Smooth muscle cell (in vitro differentiated cells): ENCODE measurements around the gene EMC9. TPM values are rescaled to one million over a fixed set of nuclear protein-coding genes. Genes with fewer than 3 reads are reported as not detected.

Experiments
- DNase-seq: peaks from one replicate; lab custom pipeline; 2025; ENCODE audit not compliant: unreplicated experiment; lab: John Stamatoyannopoulos, UW
- H2AFZ ChIP-seq: fragments of 200-600 bp; sonication (generic); 2 replicates; pipeline ENCODE4 v1.6.0; 2016; ENCODE audit warnings: antibody characterized with exemption, low read depth, mild to moderate bottlenecking
- H3F3A ChIP-seq: fragments of 200-600 bp; sonication (generic); 2 replicates; pipeline ENCODE4 v1.6.0; 2017; ENCODE audit warnings: antibody characterized with exemption, low read depth
- H3K27ac ChIP-seq: fragments of 200-600 bp; sonication (generic); 2 replicates; pipeline ENCODE4 v1.5.1; 2016; ENCODE audit warnings: low read depth, mild to moderate bottlenecking
- H3K27me3 ChIP-seq: fragments of 200-600 bp; sonication (generic); 2 replicates; pipeline ENCODE4 v1.6.1; 2016; ENCODE audit warnings: low read depth, mild to moderate bottlenecking
- H3K36me3 ChIP-seq: fragments of 200-600 bp; sonication (generic); 2 replicates; pipeline ENCODE4 v1.5.1; 2016; ENCODE audit warnings: low read depth
- H3K4me1 ChIP-seq: fragments of 200-600 bp; sonication (generic); 2 replicates; pipeline ENCODE4 v1.5.1; 2016; ENCODE audit warnings: low read depth
- H3K4me2 ChIP-seq: fragments of 200-600 bp; sonication (generic); 2 replicates; pipeline ENCODE4 v1.6.0; 2016; ENCODE audit warnings: mild to moderate bottlenecking
- H3K4me3 ChIP-seq: fragments of 200-600 bp; sonication (generic); 2 replicates; pipeline ENCODE4 v1.5.1; 2016; ENCODE audit warnings: mild to moderate bottlenecking
- H3K79me2 ChIP-seq: fragments of 200-600 bp; sonication (generic); 2 replicates; pipeline ENCODE4 v1.6.0; 2016; ENCODE audit warnings: low read depth, mild to moderate bottlenecking
- H3K9ac ChIP-seq: fragments of 200-600 bp; sonication (generic); 2 replicates; pipeline ENCODE4 v1.6.0; 2016; ENCODE audit warnings: low read depth
- H3K9me3 ChIP-seq: fragments of 200-600 bp; sonication (generic); replicated peaks from 2 replicates; pipeline ENCODE4 v1.5.1; 2016; ENCODE audit warnings: low read depth
- H4K20me1 ChIP-seq: fragments of 200-600 bp; sonication (generic); 2 replicates; pipeline ENCODE4 v1.6.0; 2016; ENCODE audit warnings: low read depth
- CTCF ChIP-seq: fragments of 200-600 bp; sonication (generic); IDR thresholded peaks from 2 replicates; pipeline ENCODE4 v1.5.1; 2017; ENCODE audit warnings: borderline replicate concordance, mild to moderate bottlenecking, antibody characterized with exemption; ENCODE audit not compliant: insufficient read depth, poor library complexity, severe bottlenecking
- WGBS: methylation state at CpG from one replicate; pipeline ENCODE4 v1.1.7; 2016; ENCODE audit warnings: low lambda C conversion rate; 5-methylcytosine and 5-hydroxymethylcytosine counted together
- polyA plus RNA-seq: library from polyadenylated mRNA; unstranded; fragments of >200 nt; fragmentation: Nextera tagmentation; extraction: Ambion mirVana; gene quantifications from 2 replicates; pipeline ENCODE4 v1.2.1, GENCODE V29; 2016
- total RNA-seq: library from RNA; depleted of rRNA; stranded (reverse); fragments of >200 nt; gene quantifications from 2 replicates; pipeline ENCODE4 v1.2.3, GENCODE V29; 2014

The EMC9 gene
- total and polyA plus RNA-seq, 2 experiments from 2014 or later: 6.3 to 11.9 TPM

- Histone ChIP-seq H3K9ac (peak overlapping the region; percentile 75), H3K4me1 (peaks cover 9% of the 10 kb centered on the region), H3K36me3 (no peaks in the 10 kb centered on the region), H3K27ac (peak overlapping the region; percentile 73), H2AFZ (peak overlapping the region; percentile 42), H3K9me3 (no peaks in the 10 kb centered on the region), H3K27me3 (no peaks in the 10 kb centered on the region), H4K20me1 (no peaks in the 10 kb centered on the region), H3K79me2 (peaks cover 15% of the 10 kb centered on the region), H3K4me2 (peak overlapping the region; percentile 92), H3K4me3 (peak overlapping the region; percentile 91), H3F3A (no peaks in the 10 kb centered on the region)
- 5% methylated on average over 14 of the region's 14 CpGs for WGBS
- no peak for DNase-seq
- TF ChIP-seq CTCF: no peak
Measured at GRCh38 chr14:24094841-24095270, 46.5 kb downstream of the EMC9 start.

GRCh38 chr14:24093901-24094840 is 47.2 kb downstream of the EMC9 start, which contains the start of gene PCK2:
PCK2 (plus strand) TSS chr14:24094311; CDS start chr14:24094406, 95 bp downstream.
- DNase-seq: peak; percentile 86
- under 1% methylated on average over 42 of the region's 68 CpGs for WGBS
- Histone ChIP-seq H3K36me3 (no peaks in the 10 kb centered on the region), H3F3A (no peaks in the 10 kb centered on the region), H3K4me3 (peak within 1 kb of the TSS; percentile 91), H3K9me3 (no peaks in the 10 kb centered on the region), H4K20me1 (no peaks in the 10 kb centered on the region), H3K79me2 (peaks cover 15% of the 10 kb centered on the region), H3K9ac (peak within 1 kb of the TSS; percentile 75), H3K4me2 (peak within 1 kb of the TSS; percentile 92), H3K27ac (peak within 1 kb of the TSS; percentile 73), H3K27me3 (no peaks in the 10 kb centered on the region), H2AFZ (peak within 1 kb of the TSS; percentile 42), H3K4me1 (peaks cover 9% of the 10 kb centered on the region)
- peak; percentile 4 for TF ChIP-seq CTCF

GRCh38 chr14:24093207-24093900 is 48.0 kb downstream of the EMC9 start:
- Histone ChIP-seq H3K79me2 (peaks cover 15% of the 10 kb centered on the region), H3F3A (no peaks in the 10 kb centered on the region), H3K4me1 (peaks cover 9% of the 10 kb centered on the region), H3K4me3 (peak overlapping the region; percentile 91), H3K36me3 (no peaks in the 10 kb centered on the region), H3K9me3 (no peaks in the 10 kb centered on the region), H2AFZ (peak overlapping the region; percentile 38), H3K27me3 (no peaks in the 10 kb centered on the region), H3K9ac (no peak overlapping the region), H3K4me2 (peak overlapping the region; percentile 92), H4K20me1 (no peaks in the 10 kb centered on the region), H3K27ac (peak overlapping the region; percentile 22)
- DNase-seq: no peak
- TF ChIP-seq CTCF: no peak
- 80% methylated on average over 19 of the region's 19 CpGs for WGBS
